ENCODE results near the gene MAN2B1.
A peak's percentile ranks its signal among the peaks of the same experiment; 100 is the strongest.
"Not testable (repeated sequence)": the region's sequence is repeated elsewhere in the genome, so short reads cannot be mapped to it uniquely, and the experiment has no call there.

MAN2B1 gene

GRCh38 chr19:12657966-12658365 lies 8.6 kb downstream of the MAN2B1 start:
- no peak for DNase-seq (ENCODE audit: low read depth)

- no peak for DNase-seq (ENCODE audit: low read depth)
Observed at GRCh38 chr19:12656899-12657571, 9.5 kb downstream of the MAN2B1 start.

GRCh38 chr19:12655546-12655945 lies 11.0 kb downstream of the MAN2B1 start:
- DNase-seq (ENCODE audit: low read depth), result no peak

DNA sequence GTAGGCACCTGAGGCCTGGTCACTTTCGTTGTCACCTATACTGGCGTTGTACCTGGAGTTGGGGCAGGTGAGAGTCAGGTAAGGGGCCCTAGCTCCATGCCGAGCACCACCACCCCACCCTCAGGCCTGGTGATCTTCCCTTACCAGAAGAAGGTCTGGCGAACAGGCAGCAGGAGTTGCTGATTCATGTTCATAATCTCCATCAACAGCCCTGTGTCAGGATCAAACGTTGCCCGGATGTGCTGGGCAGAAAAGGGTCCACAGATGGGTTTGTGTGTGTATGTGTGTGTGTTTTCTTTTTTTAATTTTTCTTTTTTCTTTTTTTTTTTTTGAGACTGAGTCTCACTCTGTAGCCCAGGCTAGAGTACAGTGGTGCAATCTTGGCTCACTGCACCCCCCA lies 14.3 kb downstream of the MAN2B1 start:
- no peak for DNase-seq (ENCODE audit: low read depth)

DNA sequence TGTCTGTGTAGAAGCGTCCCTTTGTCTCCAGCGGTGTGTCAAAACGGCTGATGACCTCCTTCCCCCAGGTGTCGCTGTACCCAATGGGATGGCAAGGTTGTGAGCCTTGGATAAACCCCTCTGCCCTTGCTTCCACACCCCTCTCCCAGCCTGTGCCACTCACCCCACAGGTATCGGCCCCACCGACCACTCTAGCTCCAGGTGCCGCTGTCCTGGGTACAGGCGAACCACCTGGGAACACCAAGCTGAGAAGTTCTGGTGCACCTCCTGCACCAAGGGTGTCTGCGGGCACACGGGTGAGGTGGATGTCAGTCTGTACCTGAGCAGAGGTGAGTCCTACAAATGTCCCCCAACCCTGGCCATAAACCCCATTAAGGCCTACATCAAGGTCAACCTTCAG lies 16.6 kb downstream of the MAN2B1 start:
- no peak for DNase-seq (ENCODE audit: low read depth)

- no peak for DNase-seq (ENCODE audit: low read depth)
Observed at GRCh38 chr19:12648088-12648487, 18.5 kb downstream of the MAN2B1 start.

GRCh38 chr19:12647490-12648071 lies 19.0 kb downstream of the MAN2B1 start:
- DNase-seq (ENCODE audit: low read depth), result no peak

- DNase-seq (ENCODE audit: low read depth), result no peak
Observed at GRCh38 chr19:12647047-12647446, 19.5 kb downstream of the MAN2B1 start.

GRCh38 chr19:12646551-12646950 lies 20.0 kb downstream of the MAN2B1 start:
- DNase-seq (ENCODE audit: low read depth), result no peak

DNA sequence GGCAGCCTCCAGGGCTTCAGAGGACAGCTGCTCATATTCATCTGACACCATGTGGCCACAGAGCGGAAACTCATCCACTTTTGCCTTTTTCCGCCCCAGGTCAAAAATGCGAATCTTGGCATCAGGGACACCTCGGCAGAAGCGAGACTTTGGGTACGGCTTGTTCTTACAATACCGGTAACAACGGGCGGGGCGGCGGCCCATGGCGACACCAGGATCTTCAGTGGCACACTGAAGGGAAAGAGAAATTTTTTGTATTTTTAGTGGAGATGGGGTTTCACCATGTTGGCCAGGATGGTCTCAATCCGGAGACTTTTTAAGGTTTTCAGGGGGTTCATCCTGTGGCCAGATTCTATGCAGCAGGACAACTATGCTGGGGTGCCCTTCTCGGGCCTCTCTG lies 22.8 kb downstream of the MAN2B1 start:
- DNase-seq (ENCODE audit: low read depth), result not testable (repeated sequence)

DNA sequence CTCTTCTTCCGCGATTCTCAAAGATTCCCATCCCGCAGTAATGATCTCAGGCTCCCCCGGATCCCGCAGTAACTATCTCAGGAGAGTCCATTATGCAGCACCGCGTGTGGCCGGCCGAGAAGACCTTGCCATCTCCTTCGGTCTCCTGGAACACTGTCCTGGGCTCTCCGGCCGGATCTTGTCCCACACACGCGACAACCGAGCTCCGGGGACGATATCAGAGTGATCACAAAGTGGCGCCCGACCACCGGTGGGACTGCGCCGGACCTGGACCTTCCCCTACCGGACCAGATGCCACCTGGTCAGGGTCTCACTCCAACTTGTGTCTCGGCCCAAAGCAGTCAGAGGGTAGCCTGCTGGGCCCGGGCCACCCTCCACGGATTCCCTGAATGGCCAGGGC lies 24.0 kb downstream of the MAN2B1 start:
- no peak for DNase-seq (ENCODE audit: low read depth)

DNA sequence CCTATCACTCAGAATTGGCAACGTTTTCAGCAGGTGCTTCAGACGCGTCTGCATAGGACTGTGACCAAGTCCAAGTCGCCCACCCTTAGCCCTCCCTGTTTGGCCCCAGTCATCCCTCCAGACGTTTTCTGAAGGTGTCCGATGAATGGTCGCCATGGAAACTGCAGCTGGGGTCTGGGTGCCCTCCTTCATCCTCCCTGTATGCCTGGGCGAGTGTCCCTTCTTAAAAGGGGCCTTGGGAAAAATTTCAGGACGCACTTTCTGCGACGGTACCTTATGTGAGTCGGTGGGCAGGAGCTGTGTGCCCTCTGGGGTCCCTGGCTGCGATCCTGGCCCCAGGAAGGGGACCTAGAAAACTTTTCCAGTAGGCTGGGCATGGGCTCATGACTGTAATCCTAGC lies 25.1 kb downstream of the MAN2B1 start:
- no peak for DNase-seq (ENCODE audit: low read depth)

- peak; percentile 55 for DNase-seq (ENCODE audit: low read depth)
Observed at GRCh38 chr19:12639901-12640613, 26.5 kb downstream of the MAN2B1 start.

DNA sequence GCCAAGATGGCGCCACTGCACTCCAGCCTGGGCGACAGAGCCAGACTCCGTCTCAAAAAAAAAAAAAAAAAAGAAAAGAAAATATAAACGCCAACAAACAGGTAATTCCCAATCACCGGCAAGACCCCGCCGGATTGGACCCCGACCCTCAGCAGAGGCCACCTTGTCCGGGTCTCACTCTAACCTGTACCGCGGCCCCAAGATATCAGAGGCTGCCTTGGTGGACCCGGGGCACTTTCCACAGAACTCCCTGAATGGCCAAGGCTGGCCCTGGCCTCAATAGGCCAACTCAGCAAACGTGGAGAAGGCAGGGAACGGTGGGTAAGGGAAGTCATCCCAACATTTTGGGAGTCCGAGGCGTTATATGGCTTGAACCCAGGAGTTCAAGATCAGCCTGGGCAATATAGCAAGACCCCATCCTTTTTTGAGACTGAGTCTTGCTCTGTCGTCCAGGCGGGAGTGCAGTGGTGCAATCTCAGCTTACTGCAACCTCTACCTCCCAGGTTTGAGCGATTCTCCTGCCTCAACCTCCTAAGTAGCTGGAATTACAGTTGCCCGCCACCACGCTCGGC lies 27.8 kb downstream of the MAN2B1 start:
- no peak for DNase-seq (ENCODE audit: low read depth)

GRCh38 chr19:12636631-12637030 lies 29.9 kb downstream of the MAN2B1 start:
- no peak for DNase-seq (ENCODE audit: low read depth)

DNA sequence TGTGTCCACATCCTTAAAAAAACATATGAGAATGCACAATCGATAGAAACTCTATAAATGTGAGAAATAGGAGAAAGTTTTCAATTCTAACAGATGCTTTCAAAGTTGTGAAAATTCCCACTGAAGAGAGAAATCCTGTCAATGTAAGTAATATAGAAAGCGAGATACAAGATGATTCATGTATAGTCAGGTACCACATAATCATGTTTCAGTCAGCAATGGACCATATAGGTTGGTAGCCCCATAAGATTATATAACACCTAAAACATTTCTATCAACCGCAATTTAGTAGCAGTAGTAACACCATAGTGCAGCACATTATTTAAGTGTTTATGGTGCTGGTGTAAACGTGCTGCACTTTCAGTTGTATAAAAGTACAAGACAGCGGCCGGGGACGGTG lies 37.3 kb downstream of the MAN2B1 start:
- no peak for DNase-seq (ENCODE audit: low read depth)

GRCh38 chr19:12628040-12629022 lies 38.2 kb downstream of the MAN2B1 start:
- DNase-seq (ENCODE audit: low read depth), result no peak

GRCh38 chr19:12626958-12627357 lies 39.6 kb downstream of the MAN2B1 start:
- DNase-seq (ENCODE audit: low read depth), result no peak

DNA sequence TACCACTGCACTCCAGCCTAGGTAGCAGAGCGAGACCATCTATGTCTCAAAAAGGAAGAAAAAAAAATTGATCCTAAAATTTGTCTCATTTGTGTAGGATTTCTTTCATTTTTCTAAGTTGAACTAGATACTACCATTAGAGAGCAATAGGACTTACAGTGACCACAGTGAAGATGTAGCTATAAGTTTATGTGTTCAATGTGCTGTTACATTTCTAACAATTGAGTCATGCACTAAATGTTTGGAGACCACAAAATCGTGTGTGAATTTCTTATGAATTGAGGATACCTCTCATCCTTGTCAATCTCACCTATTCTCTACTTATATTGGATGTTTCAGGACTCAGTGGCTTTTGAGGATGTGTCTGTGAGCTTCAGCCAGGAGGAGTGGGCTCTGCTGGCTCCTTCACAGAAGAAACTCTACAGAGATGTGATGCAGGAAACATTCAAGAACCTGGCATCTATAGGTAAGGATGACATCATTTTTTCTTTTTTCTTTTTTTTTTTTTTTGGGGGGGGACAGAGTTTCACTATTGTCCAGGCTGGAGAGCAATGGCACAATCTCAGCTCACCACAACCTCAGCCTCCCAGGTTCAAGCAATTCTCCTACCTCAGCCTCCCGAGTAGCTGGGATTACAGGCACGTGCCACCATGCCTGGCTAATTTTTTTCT lies 43.0 kb downstream of the MAN2B1 start:
- DNase-seq (ENCODE audit: low read depth), result no peak

GRCh38 chr19:12621253-12622024 lies 45.1 kb downstream of the MAN2B1 start:
- DNase-seq (ENCODE audit: low read depth), result not testable (repeated sequence)

DNA sequence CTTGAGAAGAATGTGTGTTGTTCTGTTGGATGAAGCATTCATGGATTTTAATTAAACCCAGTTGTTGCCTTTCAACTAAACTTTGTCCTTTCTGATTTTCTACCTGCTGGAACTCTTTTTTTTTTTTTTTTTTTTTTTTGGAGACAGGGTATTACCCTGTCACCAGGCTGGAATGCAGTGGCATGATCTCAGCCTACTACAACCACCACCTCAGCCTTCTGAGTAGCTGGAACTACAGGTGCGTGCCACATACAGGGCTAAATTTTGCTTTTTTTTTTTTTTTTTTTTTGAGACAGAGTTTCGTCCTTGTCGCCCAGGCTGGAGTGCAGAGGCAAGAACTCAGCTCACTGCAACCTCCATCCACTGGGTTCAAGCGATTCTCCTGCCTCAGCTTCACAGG lies 48.9 kb downstream of the MAN2B1 start:
- DNase-seq (ENCODE audit: low read depth), result no peak
